ENCODE results near the gene LMF1.

DNA sequence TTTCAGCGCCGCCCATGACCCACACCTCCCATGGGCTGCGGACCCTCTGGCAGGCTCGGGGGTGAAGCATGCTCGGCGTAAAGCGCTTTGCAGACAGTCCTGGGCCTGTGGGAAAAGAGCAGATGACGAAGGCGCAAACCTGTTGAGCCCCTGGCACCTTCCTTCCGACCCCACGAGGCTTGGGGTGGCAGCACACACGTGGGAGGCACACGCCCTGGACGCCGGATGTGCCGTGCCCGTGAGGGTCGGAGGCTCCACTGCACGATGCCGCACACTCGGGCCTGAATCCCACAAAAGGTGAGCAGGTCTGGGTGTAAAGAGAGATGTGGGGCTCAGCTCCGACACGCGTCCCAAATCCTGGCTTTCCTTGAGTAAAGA is 71.1 kb downstream of the LMF1 start:
- TF ChIP-seq POLR2A (IDR thresholded peaks at IDR 0.05; ENCODE audit: low read length) (no peak), GATA1 (IDR thresholded peaks at IDR 0.05; ENCODE audit: low read depth, low read length) (no peak)
